ENCODE results near the gene ELSPBP1. TPM values are rescaled to one million over a fixed set of nuclear protein-coding genes. Genes with fewer than 3 reads are reported as not detected.

The ELSPBP1 gene
- total RNA-seq (not detected in 2 replicates), polyA plus RNA-seq (not detected in 2 replicates), polyA minus RNA-seq (not detected in 2 replicates), Bru-seq, nascent RNA (not detected), BruChase-seq, experiment 1, labeled RNA remaining after a 6-hour chase (not detected), BruChase-seq, experiment 2, labeled RNA remaining after a 2-hour chase (not detected)
- polyA plus RNA-seq (2011; cell fraction: cytosol; rRNA removed), result not detected in 2 replicates
- polyA plus RNA-seq (2011; cell fraction: nucleus; rRNA removed), result not detected in 2 replicates
- polyA plus RNA-seq (2012), result not detected in 2 replicates
- not detected for polyA minus RNA-seq (2011; cell fraction: cytosol; rRNA and poly(A)+ RNA removed)
- polyA minus RNA-seq (2011; cell fraction: nucleus; rRNA and poly(A)+ RNA removed), result not detected in 2 replicates
- long read RNA-seq, result 0 reads

GRCh38 chr19:47994209-47994802 lies at the start of gene ELSPBP1:
Gene ELSPBP1, plus strand, starts transcription at chr19:47994632. Its CDS starts 14,036 bp downstream, at chr19:48008668.
- Histone ChIP-seq H3K36me3 (ENCODE audit: control insufficient read depth in 2 of 2, extremely low read depth in 1 of 2, insufficient read depth in 2 of 2, low read length in 2 of 2) (no peaks in the 10 kb centered on the region), H3K79me2 (ENCODE audit: control insufficient read depth, insufficient read depth, low read length) (no peaks in the 10 kb centered on the region), H3K27ac (ENCODE audit: insufficient read depth, low read depth, low read length) (no peak within 1 kb of the TSS), H4K20me1 (replicated peaks; ENCODE audit: control insufficient read depth, extremely low read depth, insufficient read depth, low read length) (no peaks in the 10 kb centered on the region), H2AFZ (ENCODE audit: low read depth, low read length) (no peak within 1 kb of the TSS), H3K9me1 (replicated peaks; ENCODE audit: control insufficient read depth, extremely low read depth, insufficient read depth, low read length) (no peaks in the 10 kb centered on the region), H3K4me3 (replicated peaks in 1 of 3; ENCODE audit: insufficient read depth in 1 of 3, low read depth in 1 of 3, low read length in 3 of 3) (no peak within 1 kb of the TSS), H3K27me3 (ENCODE audit: control insufficient read depth in 2 of 2, insufficient read depth in 2 of 2, low read length in 2 of 2) (peaks cover 2 to 4% of the 10 kb centered on the region in 2 experiments), H3K9ac (replicated peaks; ENCODE audit: extremely low read depth, insufficient read depth, low read length) (no peak within 1 kb of the TSS), H3K9me3 (replicated peaks; ENCODE audit: control insufficient read depth, insufficient read depth, low read length) (no peaks in the 10 kb centered on the region), H3K4me2 (ENCODE audit: insufficient read depth, low read length) (no peak within 1 kb of the TSS), H3K4me1 (ENCODE audit: control insufficient read depth, extremely low read depth, insufficient read depth, low read length) (no peaks in the 10 kb centered on the region)
- no peak for TF ChIP-seq POLR2A (IDR thresholded peaks at IDR 0.05; ENCODE audit: low read depth, low read length)
- TF ChIP-seq MYC (IDR thresholded peaks at IDR 0.05; ENCODE audit: low read depth, low read length), result no peak
- no peak for TF ChIP-seq POLR2AphosphoS5 (IDR thresholded peaks at IDR 0.05; ENCODE audit: insufficient read depth, low read depth, low read length)
- no peak for TF ChIP-seq MAX (IDR thresholded peaks at IDR 0.05; ENCODE audit: insufficient read depth, insufficient read length)
- no peak for TF ChIP-seq GATA2 (IDR thresholded peaks at IDR 0.05; ENCODE audit: insufficient read depth, insufficient read length, low read depth, low read length)
- TF ChIP-seq EZH2 (IDR thresholded peaks at IDR 0.05; ENCODE audit: borderline replicate concordance, low read depth, low read length, severe bottlenecking), result no peak
- TF ChIP-seq CTCF (IDR thresholded peaks at IDR 0.05; ENCODE audit: extremely low read depth in 1 of 2, insufficient read depth in 1 of 2, low read depth in 1 of 2, low read length in 2 of 2), result no peak
- TF ChIP-seq JUN (IDR thresholded peaks at IDR 0.05; ENCODE audit: borderline replicate concordance, insufficient read depth, insufficient read length, low read depth), result no peak
- no peak for TF ChIP-seq FOS (IDR thresholded peaks at IDR 0.05; ENCODE audit: borderline replicate concordance, insufficient read depth, low read length)
- DNase-seq (ENCODE audit: low read depth, low spot score) (no peak), FAIRE-seq (no peak)
- no TSS peak for BruUV-seq (replicated peaks)
- dilution Hi-C loops (cut with MboI; ENCODE audit: extremely low pct_ligation_motif_present, low sequenced_read_pairs) (no loop called here), intact Hi-C loops (cut with micrococcal nuclease) (no loop called here)
- CTCF ChIA-PET, result no interaction called here
- POLR2A ChIA-PET, result interaction anchor here (0.7 kb wide), 1 partner anchor 33 kb away, joined by 3 read pairs; no protein-coding TSS in a partner anchor

Data from endothelial cell of umbilical vein (primary cell).